ENCODE results near the gene CADM2. TPM values are rescaled to one million over a fixed set of nuclear protein-coding genes. Genes with fewer than 3 reads are reported as not detected.

CADM2 gene
- total RNA-seq, 1 donor from 2014 or later = not detected

DNA sequence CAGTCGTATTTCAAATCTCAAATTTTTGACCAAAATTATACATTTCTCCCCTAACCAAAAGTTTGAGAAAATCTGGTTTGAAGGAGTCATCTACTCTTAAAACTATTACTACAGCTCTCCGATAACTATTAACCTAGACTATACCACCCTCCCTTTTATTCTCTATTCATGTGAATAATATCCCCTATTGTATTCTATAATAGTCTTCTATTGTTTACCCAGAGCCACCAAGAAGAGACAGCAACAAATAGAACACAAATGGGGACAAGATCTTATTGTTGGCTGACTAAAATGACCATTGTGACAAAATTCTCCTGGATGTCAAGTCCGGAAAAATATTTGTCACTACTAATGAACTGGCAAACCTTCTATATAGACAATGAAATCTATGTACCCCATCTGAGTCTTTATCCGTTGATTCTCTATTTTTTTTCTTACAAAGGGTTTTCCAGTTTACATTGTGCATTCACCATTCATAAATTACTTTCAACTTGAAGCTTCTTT is 618.0 kb downstream of the CADM2 start:
- no peak for ATAC-seq

DNA sequence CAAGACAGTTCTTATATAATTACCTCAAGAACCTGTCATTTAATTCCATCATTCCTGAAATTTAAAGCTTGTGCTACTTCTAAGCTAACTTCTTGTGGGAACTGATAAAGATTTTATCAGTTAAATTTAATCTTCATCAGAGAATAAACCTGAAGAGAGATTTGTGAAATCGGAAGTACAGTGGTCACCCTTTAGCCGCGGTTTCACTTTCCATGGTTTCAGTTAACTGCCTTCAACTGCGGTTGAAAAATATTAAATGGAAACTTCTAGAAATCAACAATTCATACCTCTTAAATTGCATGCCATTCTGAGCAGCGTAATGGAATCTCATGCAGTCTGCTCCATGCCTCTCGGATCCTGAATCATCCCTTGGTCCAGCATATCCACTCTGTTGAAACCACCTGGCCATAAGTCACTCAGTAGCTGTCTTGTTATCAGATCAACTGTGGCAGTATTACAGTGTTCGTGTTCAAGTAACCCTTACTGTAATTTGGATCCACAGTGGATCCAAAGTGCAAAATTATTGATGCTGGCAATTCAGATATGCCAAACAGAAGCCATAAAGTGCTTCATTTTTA is 626.1 kb downstream of the CADM2 start:
- ATAC-seq = no peak

DNA sequence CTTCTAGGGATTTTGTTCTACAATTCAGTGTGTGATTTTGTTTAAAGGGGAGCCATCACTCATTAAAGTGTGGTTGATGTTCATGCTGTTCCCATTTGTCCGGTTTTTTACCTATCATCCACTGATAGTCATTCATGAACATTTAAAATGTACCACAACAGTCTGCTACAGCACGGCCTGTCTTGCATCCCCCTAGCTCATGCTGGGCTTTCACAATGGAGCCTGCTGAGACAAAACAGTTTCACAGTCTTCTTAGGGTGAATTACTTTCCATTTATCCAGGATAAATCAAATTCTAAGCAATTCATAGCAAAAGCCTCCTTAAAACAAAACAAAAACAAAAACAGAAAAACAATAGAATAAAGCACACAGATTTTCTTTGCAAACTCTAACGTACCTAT is 627.2 kb downstream of the CADM2 start:
- no peak for ATAC-seq

DNA sequence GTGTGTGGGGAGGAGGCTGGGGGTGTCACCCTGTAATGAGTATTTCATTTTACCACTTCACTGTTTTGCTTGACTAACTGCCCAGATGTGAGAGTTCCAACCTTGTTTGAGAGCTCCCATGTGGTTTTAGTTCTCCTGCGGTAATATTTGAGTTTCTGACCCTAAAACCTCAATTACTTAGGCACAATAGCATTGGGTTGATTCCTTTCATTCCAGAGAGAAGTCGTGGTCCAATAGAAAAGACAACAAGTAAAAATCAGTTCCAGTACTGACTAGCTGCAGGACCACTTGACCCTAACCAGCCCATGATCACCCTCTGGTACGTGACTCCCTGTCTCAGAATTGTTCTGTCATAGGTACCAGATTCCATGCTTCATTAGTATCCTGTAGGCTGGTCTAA is 630.4 kb downstream of the CADM2 start:
- no peak for ATAC-seq

DNA sequence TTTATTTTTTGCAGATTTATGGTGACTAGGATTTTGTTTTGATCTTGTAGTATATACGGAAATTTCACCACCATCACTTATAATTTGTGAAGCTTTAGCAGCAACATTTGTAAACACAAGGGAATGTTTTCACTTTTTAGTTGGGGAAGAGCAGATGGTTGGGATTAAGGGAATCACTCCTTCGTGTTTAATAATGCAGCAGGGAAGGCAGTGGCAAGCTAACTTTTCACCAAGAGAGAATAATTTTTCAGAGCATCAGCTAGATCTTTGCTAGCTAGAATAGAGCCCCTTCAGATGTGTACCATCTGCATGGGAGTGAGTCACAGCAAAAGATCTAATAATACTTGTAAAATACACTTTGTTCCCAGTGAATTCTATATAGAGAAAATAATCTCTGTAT is 632.7 kb downstream of the CADM2 start:
- no peak for ATAC-seq

DNA sequence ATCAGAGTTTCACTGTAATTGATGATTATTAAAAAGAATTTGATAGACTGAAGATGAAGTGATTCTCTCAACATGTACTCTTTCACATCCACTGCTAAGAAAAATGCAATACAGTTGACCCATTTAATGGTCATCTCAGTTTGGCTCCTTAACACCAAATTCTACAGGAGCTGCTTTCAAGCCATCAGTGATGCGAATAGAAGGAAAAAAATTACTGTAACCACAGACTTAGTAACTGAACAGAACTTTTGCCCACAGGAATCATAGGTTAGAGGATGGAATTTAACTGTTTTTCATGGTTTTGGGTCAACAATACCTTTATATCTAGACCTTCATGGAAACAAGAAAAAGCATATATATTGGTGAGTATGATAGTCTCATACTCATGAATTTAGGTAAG is 633.5 kb downstream of the CADM2 start:
- ATAC-seq = no peak

DNA sequence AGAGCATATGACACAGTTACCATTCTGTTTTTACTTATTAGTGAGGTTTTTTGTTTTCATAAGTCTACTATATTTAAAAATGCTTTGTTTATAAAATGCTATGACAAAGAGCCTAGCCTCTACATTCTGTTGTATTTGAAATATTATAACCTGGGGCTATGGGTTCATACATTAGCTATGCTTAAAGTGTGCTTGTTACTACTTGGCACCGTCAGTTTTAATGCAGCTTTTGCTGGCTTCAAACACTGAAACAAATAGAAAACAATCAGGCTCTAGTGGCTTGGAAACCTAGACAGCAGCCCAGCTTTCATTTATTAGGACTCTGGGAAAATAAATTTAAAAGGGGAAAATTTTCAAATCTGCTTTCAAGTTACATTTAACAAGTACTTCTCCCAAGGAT is 635.9 kb downstream of the CADM2 start:
- no peak for ATAC-seq

DNA sequence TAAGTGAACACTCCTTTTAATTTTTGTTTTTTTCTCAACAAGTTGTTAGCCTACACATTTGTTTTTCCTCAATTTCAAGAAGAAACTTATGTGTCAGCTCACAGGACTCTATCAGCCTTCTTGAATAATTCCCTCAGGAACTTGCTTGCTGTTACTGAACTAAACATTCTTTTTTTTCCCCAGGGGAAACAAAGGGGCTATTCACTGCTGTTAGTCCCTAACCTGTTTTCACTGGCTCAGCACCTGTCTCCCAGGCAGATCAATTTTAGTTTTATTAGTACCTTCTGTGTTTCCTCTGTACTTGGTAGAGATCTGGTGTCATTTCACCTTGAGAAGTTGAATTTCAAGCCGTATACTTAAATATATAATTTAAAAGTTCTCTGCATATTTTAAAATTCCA is 644.6 kb downstream of the CADM2 start:
- no peak for ATAC-seq

DNA sequence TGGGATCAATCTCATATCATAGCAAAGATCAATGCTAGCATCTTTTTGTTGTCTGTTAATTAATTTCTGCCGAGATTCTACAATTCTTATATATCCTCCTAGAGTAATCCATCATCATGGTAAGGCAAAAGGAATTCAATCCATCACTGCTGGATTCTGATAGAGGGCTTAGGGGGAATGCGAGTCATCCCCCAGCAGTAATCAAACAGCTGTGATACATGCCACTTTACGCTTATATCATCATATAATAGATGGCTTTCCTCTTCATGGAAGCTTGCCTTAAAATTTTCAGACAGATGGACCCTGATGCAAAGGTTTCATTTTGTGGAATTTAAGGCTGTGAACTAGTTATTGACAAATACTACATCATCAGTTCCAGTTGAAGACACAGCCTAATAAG is 645.9 kb downstream of the CADM2 start:
- ATAC-seq = no peak

DNA sequence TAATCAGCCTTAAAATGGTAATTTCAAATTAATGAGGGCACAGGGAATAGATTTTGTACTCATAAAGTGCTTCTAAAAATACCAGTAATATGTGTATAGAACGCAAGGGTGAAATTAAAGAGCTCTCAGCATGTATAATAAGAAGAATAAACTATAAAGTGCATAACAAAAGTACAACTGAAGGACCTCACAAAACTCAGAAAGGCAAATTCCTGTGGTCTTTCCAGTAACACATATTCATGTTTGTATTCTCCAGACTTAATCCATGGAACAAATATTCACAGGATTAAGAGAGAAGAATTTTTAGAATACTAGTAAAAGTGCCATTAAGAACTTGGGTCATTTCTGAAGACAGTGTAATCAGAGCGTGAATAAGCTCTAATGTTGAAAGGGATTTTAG is 646.3 kb downstream of the CADM2 start:
- no peak for ATAC-seq

DNA sequence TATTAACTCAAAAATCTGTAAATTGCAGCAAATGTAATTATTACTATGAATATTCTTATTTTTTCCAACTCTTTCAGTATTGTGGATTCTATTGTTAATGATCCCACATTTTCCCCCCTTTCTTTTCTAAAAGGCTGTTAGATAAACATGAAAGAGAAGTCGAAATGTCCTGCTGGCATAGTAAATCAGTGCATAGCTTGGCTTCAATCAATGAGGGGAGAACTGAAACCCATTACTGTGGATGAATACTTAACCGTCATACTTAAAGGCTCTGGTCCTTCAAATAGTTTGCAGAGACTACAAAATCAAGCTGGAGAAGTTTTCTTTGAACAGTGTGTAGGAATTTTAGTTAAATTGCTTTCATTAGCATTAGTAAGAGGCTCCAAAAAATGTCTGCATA is 667.9 kb downstream of the CADM2 start:
- ATAC-seq = no peak

DNA sequence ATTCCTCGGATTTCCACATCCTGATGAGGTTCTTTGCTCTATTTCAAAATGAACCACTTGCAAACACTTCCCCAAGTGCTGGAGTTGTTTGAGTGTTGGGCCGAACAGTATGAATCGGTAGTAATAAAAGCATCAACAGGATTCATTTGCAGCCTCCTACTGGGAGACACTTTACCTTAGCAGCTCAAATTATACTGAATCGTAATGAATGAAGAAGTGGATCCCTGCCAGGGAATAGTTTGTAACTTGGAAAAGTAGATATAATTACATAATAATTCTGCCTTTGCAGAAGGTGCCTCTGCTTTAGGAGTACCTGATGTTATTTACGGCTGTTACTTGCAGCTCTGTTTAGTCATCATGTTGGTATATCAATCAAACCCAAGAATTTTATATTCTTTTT is 669.1 kb downstream of the CADM2 start:
- ATAC-seq = no peak

DNA sequence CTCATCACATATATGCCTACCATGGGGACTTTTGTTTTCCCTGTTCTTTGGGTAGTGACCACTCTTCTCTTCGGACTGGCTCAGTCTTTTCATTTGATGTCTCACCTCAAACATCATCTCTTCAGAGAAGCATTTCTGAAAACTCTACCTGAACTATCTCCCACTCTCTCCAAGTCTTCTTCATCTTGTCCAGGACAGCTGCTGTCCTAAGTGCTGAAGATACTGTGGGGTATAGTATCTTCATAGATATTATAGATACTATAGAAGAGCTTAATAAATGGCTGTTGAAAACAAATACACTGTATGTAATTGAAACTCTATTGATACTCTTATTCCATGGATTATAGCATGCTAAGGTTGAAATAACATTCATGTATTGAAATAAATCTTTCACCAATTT is 672.3 kb downstream of the CADM2 start:
- ATAC-seq = no peak

DNA sequence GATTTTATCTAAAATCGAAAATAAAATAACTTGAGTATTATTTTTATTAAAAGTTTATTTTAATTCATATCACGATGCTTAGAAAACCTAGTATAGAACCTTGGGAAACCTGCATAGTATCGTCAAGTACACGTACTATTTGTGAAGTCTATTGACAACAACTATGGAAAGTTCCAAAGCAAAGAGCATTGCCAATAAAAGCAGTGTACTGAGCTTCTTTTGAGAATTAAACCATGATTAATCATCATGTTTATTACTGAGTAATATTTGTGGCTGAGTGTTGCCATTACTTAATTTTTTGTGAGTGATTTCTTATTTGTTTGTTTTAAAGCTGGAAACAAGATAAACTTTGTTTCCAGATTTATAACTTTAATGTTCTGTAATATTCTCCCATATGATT is 674.1 kb downstream of the CADM2 start:
- no peak for ATAC-seq

DNA sequence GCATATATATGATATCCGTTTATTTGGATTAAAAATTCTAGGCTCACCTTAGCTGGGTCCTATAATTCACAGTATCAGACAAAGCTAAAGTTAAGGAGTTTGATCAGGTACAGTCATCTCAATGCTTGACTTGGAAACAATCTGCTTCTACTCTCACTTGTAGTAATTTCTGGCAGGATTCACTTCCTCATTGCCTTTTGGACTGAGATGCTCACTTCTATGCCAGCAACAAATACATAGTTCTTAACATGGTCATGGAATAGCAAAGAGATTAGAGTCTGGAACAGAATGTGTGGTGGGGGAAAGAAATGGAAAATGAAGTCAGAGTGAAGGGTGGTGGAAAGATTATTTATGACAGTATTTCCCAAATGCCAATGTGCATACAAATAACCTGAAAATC is 693.6 kb downstream of the CADM2 start:
- no peak for ATAC-seq

DNA sequence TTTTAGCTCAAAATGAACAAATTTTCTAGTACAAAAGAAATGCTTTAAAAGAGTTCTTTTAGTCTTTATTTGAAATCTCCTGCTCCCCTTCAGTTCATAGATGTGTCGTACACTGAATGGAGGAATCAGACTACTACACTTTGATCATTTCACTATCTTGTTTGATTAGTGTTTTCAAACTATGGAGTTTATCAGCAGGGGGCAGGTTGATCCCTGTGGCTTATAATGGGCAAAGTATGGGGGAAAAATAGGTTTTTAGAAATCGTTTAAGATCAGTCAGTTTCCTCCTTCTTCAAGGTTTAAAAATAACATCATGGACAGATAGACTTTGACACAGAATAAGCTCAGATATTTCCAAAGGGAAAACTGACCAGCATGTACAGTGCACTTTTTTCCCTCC is 701.7 kb downstream of the CADM2 start:
- ATAC-seq = no peak

DNA sequence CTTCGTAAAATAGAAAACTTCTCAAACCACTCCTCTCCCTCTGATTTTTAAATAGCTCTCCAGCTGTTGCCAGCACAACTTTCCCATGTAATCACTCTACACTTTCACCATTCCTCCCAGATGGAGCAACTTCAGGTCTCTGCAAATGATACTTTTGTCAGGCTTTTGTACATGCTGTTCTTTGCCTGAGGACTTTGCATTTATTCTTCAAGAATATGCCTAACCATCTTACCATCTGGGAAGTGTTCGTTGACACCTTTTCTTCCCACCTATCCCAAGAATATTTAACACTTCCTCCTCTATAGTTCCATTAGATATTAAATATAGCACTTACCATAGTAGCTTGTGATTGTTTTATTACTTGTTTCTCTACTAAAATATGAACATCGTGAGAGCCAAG is 703.7 kb downstream of the CADM2 start:
- no peak for ATAC-seq

DNA sequence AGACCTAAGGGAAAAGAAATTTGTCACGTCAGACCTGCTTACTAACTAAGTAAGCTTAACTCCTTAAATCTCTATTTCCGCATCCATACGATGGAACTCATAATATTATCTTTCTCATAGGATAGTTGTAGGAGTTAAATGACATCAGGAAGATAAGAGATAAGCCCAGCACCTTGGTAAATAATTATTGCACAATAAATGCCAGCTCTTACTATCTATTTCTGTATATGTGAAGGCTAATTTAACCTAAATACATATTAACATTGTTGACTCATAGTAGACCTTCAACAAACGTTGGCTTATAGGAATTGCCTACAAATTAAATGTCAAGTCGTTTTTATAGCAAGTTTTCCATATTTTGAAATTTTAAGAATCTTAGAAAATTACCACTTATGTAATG is 709.0 kb downstream of the CADM2 start:
- no peak for ATAC-seq

DNA sequence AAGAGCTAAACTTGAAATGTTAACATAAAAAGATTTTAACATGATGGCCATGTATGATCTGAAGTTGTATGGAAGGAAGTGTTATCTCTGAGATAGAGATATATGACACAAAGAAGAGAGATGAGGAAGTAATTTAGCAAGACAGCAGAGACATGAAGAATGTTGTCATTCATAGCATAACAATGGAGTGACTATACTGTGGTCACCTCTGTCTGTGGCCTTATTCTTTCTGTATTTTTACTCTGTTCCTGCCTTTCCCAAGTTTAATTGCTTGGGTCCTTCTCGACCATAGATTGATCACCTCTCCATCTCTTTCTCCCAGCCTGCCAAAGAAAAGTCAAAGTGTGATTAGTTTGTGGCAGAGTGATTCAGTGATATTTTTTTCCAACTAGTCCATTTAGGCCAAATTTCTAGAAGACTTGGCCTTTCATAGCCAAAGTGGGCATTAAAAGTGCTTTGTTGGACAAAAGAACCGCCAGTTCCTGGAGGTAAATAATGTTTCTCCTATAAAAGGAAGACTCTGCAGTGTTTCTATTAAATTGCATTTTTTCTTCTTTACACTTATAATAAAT is 711.9 kb downstream of the CADM2 start:
- no peak for ATAC-seq

DNA sequence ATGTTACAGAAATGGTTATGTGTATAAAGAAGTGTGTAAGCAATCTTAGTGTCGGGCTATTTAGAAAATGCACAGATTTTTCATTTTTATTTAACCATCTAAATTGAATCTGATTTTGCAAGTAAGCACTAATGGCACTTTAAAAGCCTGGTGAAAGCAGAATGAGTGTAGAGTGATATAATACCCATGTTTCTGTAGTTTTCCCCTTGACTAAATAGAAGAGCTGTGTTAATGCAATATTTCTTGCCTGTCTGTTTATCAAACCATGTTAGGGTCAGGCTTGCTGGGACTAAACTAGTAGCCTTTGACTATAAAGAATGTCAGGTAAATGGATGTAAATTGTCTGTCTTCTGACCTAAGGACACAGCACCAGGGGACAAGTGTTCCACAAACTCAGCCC is 714.0 kb downstream of the CADM2 start:
- ATAC-seq = no peak

DNA sequence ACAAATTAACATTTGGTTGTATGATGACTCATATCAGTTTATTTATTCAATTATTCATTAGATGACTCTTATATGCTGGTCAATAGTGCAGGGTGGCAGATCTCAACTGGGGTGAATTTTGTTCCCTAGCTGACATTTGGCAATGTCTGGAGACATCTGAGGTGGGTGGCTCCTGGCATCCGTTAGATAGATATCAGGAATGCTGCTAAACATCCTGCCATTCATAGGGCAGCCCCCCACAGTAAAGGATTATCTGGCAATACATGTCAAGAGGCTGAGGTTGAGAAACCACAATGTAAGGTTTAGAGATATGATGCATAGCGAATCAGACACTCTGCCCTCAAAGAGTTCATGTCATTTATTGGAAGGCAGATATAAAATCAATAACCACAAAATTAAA is 719.9 kb downstream of the CADM2 start:
- no peak for ATAC-seq

DNA sequence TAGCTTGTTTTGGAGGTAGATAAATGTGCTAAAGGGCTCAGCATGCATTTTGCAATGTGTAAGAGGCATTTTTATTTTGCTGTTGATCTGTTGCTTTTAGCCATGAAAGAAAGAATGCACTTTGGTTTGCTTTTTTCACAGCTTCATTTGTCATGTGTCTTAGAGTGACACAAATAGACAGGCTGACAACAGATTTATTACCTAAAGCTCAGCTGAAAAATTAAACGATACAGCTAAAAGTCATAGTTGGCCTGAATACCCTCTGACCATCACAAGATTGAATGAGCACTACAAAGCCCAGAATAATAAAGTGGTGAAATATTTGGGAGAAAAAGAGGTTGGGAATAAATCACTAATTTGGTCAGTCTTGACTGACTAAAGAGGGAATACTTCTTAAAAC is 723.1 kb downstream of the CADM2 start:
- no peak for ATAC-seq

DNA sequence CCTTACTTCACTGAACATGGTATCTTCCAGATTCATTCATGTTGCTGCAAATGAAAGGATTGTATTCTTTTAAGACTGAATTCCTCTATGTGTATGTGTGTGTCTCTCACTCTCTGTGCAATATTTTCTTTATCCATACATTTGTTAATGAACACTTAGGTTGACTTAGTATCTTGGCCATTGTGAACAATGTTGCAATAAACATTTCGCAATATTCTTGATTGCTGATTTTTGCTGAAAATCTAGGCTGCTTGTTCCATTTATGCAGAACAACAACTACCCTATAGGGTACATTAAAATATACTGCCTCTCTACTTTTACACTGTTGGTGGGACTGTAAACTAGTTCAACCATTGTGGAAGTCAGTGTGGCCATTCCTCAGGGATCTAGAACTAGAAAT is 732.4 kb downstream of the CADM2 start:
- ATAC-seq = no peak

DNA sequence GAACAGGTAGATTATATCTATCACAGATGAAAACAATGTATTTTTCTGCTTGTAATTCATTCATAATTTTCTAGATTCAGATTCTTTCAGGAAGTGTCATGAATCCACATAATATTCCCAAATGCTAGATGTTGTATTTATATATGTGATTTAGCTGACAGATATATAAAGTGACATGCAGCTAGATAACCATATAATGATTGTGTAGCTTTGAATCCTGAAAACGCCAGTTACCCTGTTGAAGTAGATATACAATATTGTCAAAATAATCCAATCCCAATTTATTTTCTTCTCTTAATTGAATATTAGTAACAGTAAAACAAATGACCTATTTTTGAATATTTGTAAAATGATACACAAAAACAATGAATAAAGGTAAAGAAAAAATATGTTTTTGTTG is 738.4 kb downstream of the CADM2 start:
- ATAC-seq = no peak

DNA sequence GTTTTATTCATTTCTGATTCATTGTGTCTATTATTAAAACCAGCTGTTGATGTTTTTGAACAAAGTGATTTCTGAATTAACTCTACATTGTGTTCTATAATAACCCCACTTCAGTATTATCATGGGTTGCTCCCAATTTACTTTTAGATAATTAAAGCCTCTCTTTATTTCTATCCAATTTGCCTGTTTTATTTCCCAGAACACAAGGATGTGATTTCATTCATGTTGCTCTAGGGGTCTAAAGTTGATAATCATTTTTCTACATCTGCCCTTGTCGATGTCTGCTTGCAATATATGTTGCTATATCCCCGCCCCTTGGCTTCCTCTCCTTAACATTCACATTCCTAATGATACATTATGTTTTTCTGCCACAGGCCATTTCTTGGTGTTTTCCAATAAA is 747.3 kb downstream of the CADM2 start:
- no peak for ATAC-seq
